GM23338 (cell line): Measurements from ENCODE around the gene NR2C1. TPM values are rescaled to one million over a fixed set of nuclear protein-coding genes. Genes with fewer than 3 reads are reported as not detected.
"Not testable (repeated sequence)": the region's sequence is repeated elsewhere in the genome, so short reads cannot be mapped to it uniquely, and the experiment has no call there.

Source experiments
- ATAC-seq: fragments of 200-7000 bp; cut with Tn5 transposase; 3 replicates; pipeline ENCODE4 v1.9.1; 2020
- DNase-seq: peaks from one replicate; pipeline ENCODE4 v3.0.0-alpha.2; 2015; ENCODE audit warnings: low spot score
- H2AFZ ChIP-seq: fragments of 200-600 bp; sonication (generic); 2 replicates; pipeline ENCODE4 v1.8.0; 2016; ENCODE audit warnings: antibody characterized with exemption, mild to moderate bottlenecking, moderate library complexity
- H3F3A ChIP-seq: fragments of 200-600 bp; sonication (generic); replicated peaks from 2 replicates; pipeline ENCODE4 v1.8.0; 2017; ENCODE audit warnings: antibody characterized with exemption, mixed run types, low read depth
- H3K27ac ChIP-seq: fragments of 200-600 bp; sonication (generic); 2 replicates; pipeline ENCODE4 v1.6.1; 2016; ENCODE audit warnings: low read depth
- H3K27me3 ChIP-seq: fragments of 200-600 bp; sonication (generic); 2 replicates; pipeline ENCODE4 v1.8.0; 2016; ENCODE audit warnings: mild to moderate bottlenecking, mixed run types, moderate library complexity; ENCODE audit not compliant: insufficient read depth
- H3K36me3 ChIP-seq: fragments of 200-600 bp; sonication (generic); 2 replicates; pipeline ENCODE4 v1.8.0; 2016; ENCODE audit warnings: mild to moderate bottlenecking; ENCODE audit not compliant: insufficient read depth
- H3K4me1 ChIP-seq: fragments of 200-600 bp; sonication (generic); 2 replicates; pipeline ENCODE4 v1.8.0; 2016; ENCODE audit warnings: mild to moderate bottlenecking, moderate library complexity; ENCODE audit not compliant: insufficient read depth
- H3K4me2 ChIP-seq: fragments of 200-600 bp; sonication (generic); 2 replicates; pipeline ENCODE4 v1.7.1; 2017; ENCODE audit warnings: mixed run types
- H3K4me3 ChIP-seq: fragments of 200-600 bp; sonication (generic); 2 replicates; pipeline ENCODE4 v1.6.1; 2016; ENCODE audit warnings: mixed run types
- H3K79me2 ChIP-seq: fragments of 200-600 bp; sonication (generic); replicated peaks from 2 replicates; pipeline ENCODE4 v1.8.0; 2017; ENCODE audit warnings: mild to moderate bottlenecking; ENCODE audit not compliant: insufficient read depth
- H3K9me2 ChIP-seq: fragments of 200-600 bp; sonication (generic); 2 replicates; pipeline ENCODE4 v1.8.0; 2017; ENCODE audit not compliant: insufficient read depth
- H4K20me1 ChIP-seq: fragments of 200-600 bp; sonication (generic); replicated peaks from 2 replicates; pipeline ENCODE4 v1.8.0; 2017; ENCODE audit warnings: mild to moderate bottlenecking; ENCODE audit not compliant: insufficient read depth
- H3K27ac Mint-ChIP-seq: 2 replicates; pipeline ENCODE4 v1.8.0; 2020; ENCODE audit warnings: inconsistent platforms, mild to moderate bottlenecking, moderate library complexity, mixed read lengths
- H3K27me3 Mint-ChIP-seq: 3 replicates; pipeline ENCODE4 v1.8.0; 2022; ENCODE audit warnings: low read depth, mild to moderate bottlenecking, moderate library complexity, mixed read lengths, inconsistent platforms; ENCODE audit not compliant: insufficient read depth, poor library complexity
- H3K36me3 Mint-ChIP-seq: 3 replicates; pipeline ENCODE4 v1.8.0; 2021; ENCODE audit warnings: low read depth, mild to moderate bottlenecking, inconsistent platforms, moderate library complexity, mixed read lengths
- H3K4me1 Mint-ChIP-seq: 3 replicates; pipeline ENCODE4 v1.8.0; 2020; ENCODE audit warnings: mild to moderate bottlenecking, inconsistent platforms, mixed read lengths
- H3K4me3 Mint-ChIP-seq: 3 replicates; pipeline ENCODE4 v1.8.0; 2021; ENCODE audit warnings: moderate library complexity, mild to moderate bottlenecking, inconsistent platforms, mixed read lengths
- H3K9me3 Mint-ChIP-seq: 3 replicates; pipeline ENCODE4 v1.8.0; 2020; ENCODE audit warnings: moderate library complexity, mild to moderate bottlenecking, inconsistent platforms, mixed read lengths
- EZH2 ChIP-seq: fragments of 200-600 bp; sonication (generic); IDR thresholded peaks from one replicate; pipeline ENCODE4 v1.8.0; 2017; ENCODE audit warnings: antibody characterized with exemption, mild to moderate bottlenecking, low read depth; ENCODE audit not compliant: unreplicated experiment
- JUNB ChIP-seq: IDR thresholded peaks from one replicate; pipeline ENCODE4 v1.6.1; 2016; ENCODE audit warnings: antibody characterized with exemption; ENCODE audit not compliant: unreplicated experiment
- POLR2AphosphoS5 ChIP-seq: IDR thresholded peaks from 2 replicates; pipeline ENCODE4 v1.6.1; 2016; ENCODE audit warnings: antibody characterized with exemption, low read depth
- STAT1 ChIP-seq: IDR thresholded peaks from one replicate; pipeline ENCODE4 v1.6.1; 2016; ENCODE audit warnings: antibody characterized with exemption; ENCODE audit not compliant: unreplicated experiment
- ZNF114 ChIP-seq: fragments of 250-450 bp; sonication (Bioruptor Pico); IDR thresholded peaks from 2 replicates; pipeline ENCODE4 v1.5.0; 2020; ENCODE audit warnings: mild to moderate bottlenecking, moderate library complexity
- ZNF331 ChIP-seq: fragments of 250-450 bp; sonication (Bioruptor Pico); IDR thresholded peaks from 2 replicates; pipeline ENCODE4 v1.5.0; 2020; ENCODE audit warnings: low read depth, mild to moderate bottlenecking, moderate library complexity
- polyA plus RNA-seq: library from polyadenylated mRNA; unstranded; fragments of >200 nt; fragmentation: Nextera tagmentation; extraction: Ambion mirVana; gene quantifications from 2 replicates; pipeline ENCODE4 v1.2.1, GENCODE V29; 2016
- total RNA-seq: library from RNA; depleted of rRNA; stranded (reverse); fragments of >200 nt; shearing (Covaris generic); gene quantifications from 2 replicates; pipeline ENCODE4 v1.2.3, GENCODE V29; 2014
- TF ChIP-seq, protein P1 (sequence below), 2 experiments: fragments of 200-600 bp in 1 of 2; sonication (generic) in 1 of 2; conservative IDR thresholded peaks; 2 replicates each; pipeline versions ENCODE4 v1.5.1 to v1.6.1; 2016 to 2017; ENCODE audit warnings: antibody characterized with exemption in 2 of 2, low read depth in 2 of 2, mild to moderate bottlenecking in 2 of 2, moderate library complexity in 1 of 2
- TF ChIP-seq, protein P2 (sequence below): IDR thresholded peaks from one replicate; pipeline ENCODE4 v1.6.1; 2018; ENCODE audit warnings: antibody characterized with exemption; ENCODE audit not compliant: unreplicated experiment
- TF ChIP-seq, protein P3 (sequence below): fragments of 250-450 bp; sonication (Bioruptor Pico); IDR thresholded peaks from 2 replicates; pipeline ENCODE4 v1.5.0; 2020; ENCODE audit warnings: mild to moderate bottlenecking, moderate library complexity

NR2C1 gene
- total and polyA plus RNA-seq, 2 experiments from 2014 or later = 41.1 to 45.3 TPM

DNA sequence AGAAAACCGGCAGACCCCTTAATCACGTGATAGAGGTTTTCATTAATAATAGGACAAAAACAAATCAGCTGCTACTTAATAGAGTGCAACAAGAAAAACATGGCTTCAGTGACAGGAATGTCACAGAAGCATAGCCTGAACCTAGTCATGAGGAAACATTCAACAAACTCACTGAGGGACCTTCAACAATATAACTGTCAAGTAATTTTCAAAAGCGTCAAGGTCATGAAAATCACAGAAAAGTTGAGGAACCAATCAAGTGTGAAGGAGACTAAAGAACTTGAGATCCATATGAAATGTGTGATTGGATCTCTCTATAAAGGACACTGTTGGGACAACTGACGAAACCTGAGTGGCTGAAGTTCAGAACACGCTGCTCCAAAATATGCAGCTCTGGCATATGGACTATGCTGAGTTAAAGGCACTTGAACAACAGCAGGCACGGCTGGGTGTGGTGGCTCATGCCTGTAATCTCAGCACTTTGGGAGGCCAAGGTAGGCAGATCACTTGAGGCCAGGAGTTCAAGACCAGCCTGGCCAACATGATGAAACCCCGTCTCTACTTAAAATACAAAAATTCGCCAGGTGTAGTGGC lies 86.2 kb downstream of the NR2C1 start:
- TF ChIP-seq ZNF114 (CRISPR knock-in tag) (no peak), JUNB (no peak), ZNF331 (CRISPR knock-in tag) (no peak), STAT1 (no peak), POLR2AphosphoS5 (no peak), EZH2 (no peak)
- TF ChIP-seq, protein P1, sequence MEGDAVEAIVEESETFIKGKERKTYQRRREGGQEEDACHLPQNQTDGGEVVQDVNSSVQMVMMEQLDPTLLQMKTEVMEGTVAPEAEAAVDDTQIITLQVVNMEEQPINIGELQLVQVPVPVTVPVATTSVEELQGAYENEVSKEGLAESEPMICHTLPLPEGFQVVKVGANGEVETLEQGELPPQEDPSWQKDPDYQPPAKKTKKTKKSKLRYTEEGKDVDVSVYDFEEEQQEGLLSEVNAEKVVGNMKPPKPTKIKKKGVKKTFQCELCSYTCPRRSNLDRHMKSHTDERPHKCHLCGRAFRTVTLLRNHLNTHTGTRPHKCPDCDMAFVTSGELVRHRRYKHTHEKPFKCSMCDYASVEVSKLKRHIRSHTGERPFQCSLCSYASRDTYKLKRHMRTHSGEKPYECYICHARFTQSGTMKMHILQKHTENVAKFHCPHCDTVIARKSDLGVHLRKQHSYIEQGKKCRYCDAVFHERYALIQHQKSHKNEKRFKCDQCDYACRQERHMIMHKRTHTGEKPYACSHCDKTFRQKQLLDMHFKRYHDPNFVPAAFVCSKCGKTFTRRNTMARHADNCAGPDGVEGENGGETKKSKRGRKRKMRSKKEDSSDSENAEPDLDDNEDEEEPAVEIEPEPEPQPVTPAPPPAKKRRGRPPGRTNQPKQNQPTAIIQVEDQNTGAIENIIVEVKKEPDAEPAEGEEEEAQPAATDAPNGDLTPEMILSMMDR (conservative IDR thresholded peaks at IDR 0.05; ENCODE audit: low read depth in 2 of 2) = no peak
- TF ChIP-seq, protein P2, sequence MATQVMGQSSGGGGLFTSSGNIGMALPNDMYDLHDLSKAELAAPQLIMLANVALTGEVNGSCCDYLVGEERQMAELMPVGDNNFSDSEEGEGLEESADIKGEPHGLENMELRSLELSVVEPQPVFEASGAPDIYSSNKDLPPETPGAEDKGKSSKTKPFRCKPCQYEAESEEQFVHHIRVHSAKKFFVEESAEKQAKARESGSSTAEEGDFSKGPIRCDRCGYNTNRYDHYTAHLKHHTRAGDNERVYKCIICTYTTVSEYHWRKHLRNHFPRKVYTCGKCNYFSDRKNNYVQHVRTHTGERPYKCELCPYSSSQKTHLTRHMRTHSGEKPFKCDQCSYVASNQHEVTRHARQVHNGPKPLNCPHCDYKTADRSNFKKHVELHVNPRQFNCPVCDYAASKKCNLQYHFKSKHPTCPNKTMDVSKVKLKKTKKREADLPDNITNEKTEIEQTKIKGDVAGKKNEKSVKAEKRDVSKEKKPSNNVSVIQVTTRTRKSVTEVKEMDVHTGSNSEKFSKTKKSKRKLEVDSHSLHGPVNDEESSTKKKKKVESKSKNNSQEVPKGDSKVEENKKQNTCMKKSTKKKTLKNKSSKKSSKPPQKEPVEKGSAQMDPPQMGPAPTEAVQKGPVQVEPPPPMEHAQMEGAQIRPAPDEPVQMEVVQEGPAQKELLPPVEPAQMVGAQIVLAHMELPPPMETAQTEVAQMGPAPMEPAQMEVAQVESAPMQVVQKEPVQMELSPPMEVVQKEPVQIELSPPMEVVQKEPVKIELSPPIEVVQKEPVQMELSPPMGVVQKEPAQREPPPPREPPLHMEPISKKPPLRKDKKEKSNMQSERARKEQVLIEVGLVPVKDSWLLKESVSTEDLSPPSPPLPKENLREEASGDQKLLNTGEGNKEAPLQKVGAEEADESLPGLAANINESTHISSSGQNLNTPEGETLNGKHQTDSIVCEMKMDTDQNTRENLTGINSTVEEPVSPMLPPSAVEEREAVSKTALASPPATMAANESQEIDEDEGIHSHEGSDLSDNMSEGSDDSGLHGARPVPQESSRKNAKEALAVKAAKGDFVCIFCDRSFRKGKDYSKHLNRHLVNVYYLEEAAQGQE = no peak
- TF ChIP-seq, protein P3, sequence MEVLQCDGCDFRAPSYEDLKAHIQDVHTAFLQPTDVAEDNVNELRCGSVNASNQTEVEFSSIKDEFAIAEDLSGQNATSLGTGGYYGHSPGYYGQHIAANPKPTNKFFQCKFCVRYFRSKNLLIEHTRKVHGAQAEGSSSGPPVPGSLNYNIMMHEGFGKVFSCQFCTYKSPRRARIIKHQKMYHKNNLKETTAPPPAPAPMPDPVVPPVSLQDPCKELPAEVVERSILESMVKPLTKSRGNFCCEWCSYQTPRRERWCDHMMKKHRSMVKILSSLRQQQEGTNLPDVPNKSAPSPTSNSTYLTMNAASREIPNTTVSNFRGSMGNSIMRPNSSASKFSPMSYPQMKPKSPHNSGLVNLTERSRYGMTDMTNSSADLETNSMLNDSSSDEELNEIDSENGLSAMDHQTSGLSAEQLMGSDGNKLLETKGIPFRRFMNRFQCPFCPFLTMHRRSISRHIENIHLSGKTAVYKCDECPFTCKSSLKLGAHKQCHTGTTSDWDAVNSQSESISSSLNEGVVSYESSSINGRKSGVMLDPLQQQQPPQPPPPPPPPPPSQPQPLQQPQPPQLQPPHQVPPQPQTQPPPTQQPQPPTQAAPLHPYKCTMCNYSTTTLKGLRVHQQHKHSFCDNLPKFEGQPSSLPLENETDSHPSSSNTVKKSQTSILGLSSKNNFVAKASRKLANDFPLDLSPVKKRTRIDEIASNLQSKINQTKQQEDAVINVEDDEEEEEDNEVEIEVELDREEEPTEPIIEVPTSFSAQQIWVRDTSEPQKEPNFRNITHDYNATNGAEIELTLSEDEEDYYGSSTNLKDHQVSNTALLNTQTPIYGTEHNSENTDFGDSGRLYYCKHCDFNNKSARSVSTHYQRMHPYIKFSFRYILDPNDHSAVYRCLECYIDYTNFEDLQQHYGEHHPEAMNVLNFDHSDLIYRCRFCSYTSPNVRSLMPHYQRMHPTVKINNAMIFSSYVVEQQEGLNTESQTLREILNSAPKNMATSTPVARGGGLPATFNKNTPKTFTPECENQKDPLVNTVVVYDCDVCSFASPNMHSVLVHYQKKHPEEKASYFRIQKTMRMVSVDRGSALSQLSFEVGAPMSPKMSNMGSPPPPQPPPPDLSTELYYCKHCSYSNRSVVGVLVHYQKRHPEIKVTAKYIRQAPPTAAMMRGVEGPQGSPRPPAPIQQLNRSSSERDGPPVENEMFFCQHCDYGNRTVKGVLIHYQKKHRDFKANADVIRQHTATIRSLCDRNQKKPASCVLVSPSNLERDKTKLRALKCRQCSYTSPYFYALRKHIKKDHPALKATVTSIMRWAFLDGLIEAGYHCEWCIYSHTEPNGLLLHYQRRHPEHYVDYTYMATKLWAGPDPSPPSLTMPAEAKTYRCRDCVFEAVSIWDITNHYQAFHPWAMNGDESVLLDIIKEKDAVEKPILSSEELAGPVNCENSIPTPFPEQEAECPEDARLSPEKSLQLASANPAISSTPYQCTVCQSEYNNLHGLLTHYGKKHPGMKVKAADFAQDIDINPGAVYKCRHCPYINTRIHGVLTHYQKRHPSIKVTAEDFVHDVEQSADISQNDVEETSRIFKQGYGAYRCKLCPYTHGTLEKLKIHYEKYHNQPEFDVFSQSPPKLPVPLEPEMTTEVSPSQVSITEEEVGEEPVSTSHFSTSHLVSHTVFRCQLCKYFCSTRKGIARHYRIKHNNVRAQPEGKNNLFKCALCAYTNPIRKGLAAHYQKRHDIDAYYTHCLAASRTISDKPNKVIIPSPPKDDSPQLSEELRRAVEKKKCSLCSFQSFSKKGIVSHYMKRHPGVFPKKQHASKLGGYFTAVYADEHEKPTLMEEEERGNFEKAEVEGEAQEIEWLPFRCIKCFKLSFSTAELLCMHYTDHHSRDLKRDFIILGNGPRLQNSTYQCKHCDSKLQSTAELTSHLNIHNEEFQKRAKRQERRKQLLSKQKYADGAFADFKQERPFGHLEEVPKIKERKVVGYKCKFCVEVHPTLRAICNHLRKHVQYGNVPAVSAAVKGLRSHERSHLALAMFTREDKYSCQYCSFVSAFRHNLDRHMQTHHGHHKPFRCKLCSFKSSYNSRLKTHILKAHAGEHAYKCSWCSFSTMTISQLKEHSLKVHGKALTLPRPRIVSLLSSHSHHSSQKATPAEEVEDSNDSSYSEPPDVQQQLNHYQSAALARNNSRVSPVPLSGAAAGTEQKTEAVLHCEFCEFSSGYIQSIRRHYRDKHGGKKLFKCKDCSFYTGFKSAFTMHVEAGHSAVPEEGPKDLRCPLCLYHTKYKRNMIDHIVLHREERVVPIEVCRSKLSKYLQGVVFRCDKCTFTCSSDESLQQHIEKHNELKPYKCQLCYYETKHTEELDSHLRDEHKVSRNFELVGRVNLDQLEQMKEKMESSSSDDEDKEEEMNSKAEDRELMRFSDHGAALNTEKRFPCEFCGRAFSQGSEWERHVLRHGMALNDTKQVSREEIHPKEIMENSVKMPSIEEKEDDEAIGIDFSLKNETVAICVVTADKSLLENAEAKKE (CRISPR knock-in tag) = no peak
- Histone ChIP-seq H2AFZ (no peak overlapping the region), H3K4me2 (no peak overlapping the region), H4K20me1 (no peaks in the 10 kb centered on the region), H3F3A (no peaks in the 10 kb centered on the region), H3K4me3 (no peak overlapping the region), H3K9me2 (no peaks in the 10 kb centered on the region), H3K79me2 (no peaks in the 10 kb centered on the region; the same call in 1 of the 2 replicates), H3K36me3 (no peaks in the 10 kb centered on the region), H3K27me3 (no peaks in the 10 kb centered on the region), H3K4me1 (0 out of 2 replicates have a peak, but pooled peaks cover 6% of the 10 kb centered on the region), H3K27ac (no peak overlapping the region)
- H3K4me1 Mint-ChIP-seq = peaks cover 12% of the 10 kb centered on the region
- ATAC-seq (no peak), DNase-seq (no peak)
- no peaks in the 10 kb centered on the region for H3K9me3 Mint-ChIP-seq
- peaks cover 1% of the 10 kb centered on the region for H3K27me3 Mint-ChIP-seq
- H3K27ac Mint-ChIP-seq = peak overlapping the region; percentile 30; the same call in 1 of the 2 replicates
- 0 out of 3 replicates have a peak, but pooled peaks cover 5% of the 10 kb centered on the region for H3K36me3 Mint-ChIP-seq
- H3K4me3 Mint-ChIP-seq = no peak overlapping the region

DNA sequence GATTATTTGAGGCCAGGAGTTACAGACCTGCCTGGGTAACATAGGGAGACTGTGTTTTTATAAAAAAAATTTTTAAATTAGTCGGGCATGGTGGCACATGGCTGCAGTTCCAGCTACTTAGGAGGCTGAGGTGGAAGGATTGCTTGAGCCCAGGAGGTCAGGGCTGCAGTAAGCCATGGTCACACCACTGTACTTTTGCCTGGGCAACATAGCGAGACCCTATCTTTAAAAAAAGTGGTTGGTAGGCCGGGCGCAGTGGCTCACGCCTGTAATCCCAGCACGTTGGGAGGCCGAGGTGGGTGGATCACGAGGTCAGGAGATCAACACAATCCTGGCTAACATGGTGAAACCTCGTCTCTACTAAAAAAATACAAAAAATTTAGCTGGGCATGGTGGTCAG lies 88.3 kb downstream of the NR2C1 start:
- H3F3A ChIP-seq, H3K4me3 Mint-ChIP-seq, H4K20me1 ChIP-seq, H3K4me3 ChIP-seq, H3K4me1 ChIP-seq, H3K9me3 Mint-ChIP-seq, H3K9me2 ChIP-seq, H3K27ac ChIP-seq, H3K4me2 ChIP-seq, H3K36me3 Mint-ChIP-seq, H3K79me2 ChIP-seq, H3K27ac Mint-ChIP-seq, ATAC-seq, H3K27me3 Mint-ChIP-seq, DNase-seq, H2AFZ ChIP-seq, H3K36me3 ChIP-seq, H3K27me3 ChIP-seq: not testable (repeated sequence)
- peaks cover 12% of the 10 kb centered on the region for H3K4me1 Mint-ChIP-seq
